ENCODE measurements around the gene PRRT1B.

DNA sequence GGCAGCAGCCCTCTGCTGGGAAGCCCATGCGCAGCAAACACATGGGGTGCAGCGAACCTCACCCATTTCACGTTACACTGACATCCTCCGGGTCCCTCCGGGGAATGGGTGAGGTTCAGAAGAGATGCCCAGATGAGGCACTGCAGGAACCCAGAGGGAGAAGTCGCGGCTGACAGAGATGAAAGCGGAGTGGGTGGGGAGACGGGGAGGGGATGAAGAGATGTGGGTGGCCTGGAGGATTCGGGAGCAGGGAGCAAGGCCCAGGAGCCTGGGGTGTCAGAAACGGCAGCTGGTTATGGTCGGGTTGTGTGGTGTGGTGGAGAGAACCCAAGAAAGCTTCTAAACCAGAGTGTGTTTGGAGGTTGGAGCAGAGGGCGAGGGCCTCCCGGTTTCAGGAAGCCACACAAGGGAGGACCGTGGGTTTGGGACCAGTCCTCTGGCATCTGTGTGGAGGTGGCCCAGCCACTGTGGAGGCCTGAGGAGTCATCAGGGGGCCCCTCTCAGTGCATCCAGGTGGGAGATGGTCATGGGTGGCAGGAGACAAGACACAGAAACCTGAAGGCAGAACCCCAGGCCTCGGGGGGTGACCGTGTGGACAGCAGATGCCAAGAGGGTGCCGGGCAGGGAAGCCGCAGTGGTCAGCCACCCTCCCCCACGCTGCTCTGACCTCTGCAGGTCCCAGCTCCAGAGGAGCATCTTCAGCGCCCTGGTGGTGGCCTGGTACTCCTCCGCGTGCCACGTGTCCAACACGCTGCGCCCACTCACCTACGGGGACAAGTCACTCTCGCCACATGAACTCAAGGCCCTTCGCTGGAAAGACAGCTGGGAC, 22.9 kb upstream of the PRRT1B start:
- TF ChIP-seq SUZ12 (IDR thresholded peaks at IDR 0.05; ENCODE audit: extremely low read depth, insufficient read depth, insufficient read length) (no peak), YY1 (IDR thresholded peaks at IDR 0.05; ENCODE audit: insufficient read depth, insufficient read length) (no peak), ZNF274 (IDR thresholded peaks at IDR 0.05; ENCODE audit: low read depth, low read length) (no peak)
